HepG2 (cell line): ENCODE results near the gene HTR3C. TPM values are rescaled to one million over a fixed set of nuclear protein-coding genes. Genes with fewer than 3 reads are reported as not detected.

Experiments
- ARNTL ChIP-seq: sonication (generic); formaldehyde crosslinking; IDR thresholded peaks from 2 replicates; pipeline ENCODE4 v1.4.0; 2020; ENCODE audit warnings: mild to moderate bottlenecking, missing genetic modification reagents
- CBFB ChIP-seq: sonication (generic); formaldehyde crosslinking; IDR thresholded peaks from 2 replicates; pipeline ENCODE4 v1.4.0; 2020; ENCODE audit warnings: missing genetic modification reagents
- CHD4 ChIP-seq: fragments of 200-600 bp; sonication (generic); IDR thresholded peaks from 2 replicates; pipeline ENCODE4 v1.7.0; 2017; ENCODE audit warnings: mild to moderate bottlenecking, low read length, borderline replicate concordance
- GABPA ChIP-seq, 2 experiments: IDR thresholded peaks; 2 replicates each; pipeline ENCODE4 v1.6.1; 2011 to 2016; ENCODE audit warnings: low read depth in 2 of 2, low read length in 1 of 2, missing biosample characterization in 1 of 2, missing genetic modification characterization in 1 of 2
- GTF3A ChIP-seq: sonication (generic); formaldehyde crosslinking; conservative IDR thresholded peaks from 2 replicates; pipeline ENCODE4 v1.4.0; 2020; ENCODE audit warnings: mild to moderate bottlenecking, missing genetic modification reagents
- HINFP ChIP-seq: sonication (generic); formaldehyde crosslinking; IDR thresholded peaks from 2 replicates; pipeline ENCODE4 v1.4.0; 2020; ENCODE audit warnings: low read depth, mild to moderate bottlenecking, missing genetic modification reagents
- HNF1A ChIP-seq, 2 experiments: sonication (generic) in 1 of 2; formaldehyde crosslinking in 1 of 2; IDR thresholded peaks; 2 replicates each; pipeline versions ENCODE4 v1.4.0 to v1.6.1; 2016 to 2020; ENCODE audit warnings: borderline replicate concordance in 1 of 2, low read depth in 1 of 2, mild to moderate bottlenecking in 1 of 2, missing genetic modification reagents in 1 of 2
- KLF6 ChIP-seq: IDR thresholded peaks from 2 replicates; pipeline ENCODE4 v1.8.0; 2016; ENCODE audit warnings: missing biosample characterization, missing genetic modification reagents
- LCORL ChIP-seq, 2 experiments: fragments of 450-650 bp in 1 of 2; sonication (generic) in 1 of 2; formaldehyde crosslinking in 1 of 2; IDR thresholded peaks; 2 replicates each; pipeline versions ENCODE4 v1.5.0 to v1.6.1; 2017 to 2020; ENCODE audit warnings: antibody characterized with exemption in 1 of 2, missing genetic modification reagents in 1 of 2
- NFYC ChIP-seq: IDR thresholded peaks from 2 replicates; pipeline ENCODE4 v1.6.1; 2016; ENCODE audit warnings: missing genetic modification reagents, missing compliant biosample characterization
- REXO4 ChIP-seq: sonication (generic); formaldehyde crosslinking; IDR thresholded peaks from 2 replicates; pipeline ENCODE4 v1.8.0; 2022; ENCODE audit warnings: missing genetic modification reagents, mild to moderate bottlenecking, borderline replicate concordance
- ZBTB21 ChIP-seq: sonication (generic); formaldehyde crosslinking; IDR thresholded peaks from 2 replicates; pipeline ENCODE4 v1.4.0; 2020; ENCODE audit warnings: missing genetic modification reagents
- ZNF143 ChIP-seq: sonication (generic); formaldehyde crosslinking; IDR thresholded peaks from 2 replicates; pipeline ENCODE4 v1.4.0; 2020; ENCODE audit warnings: missing genetic modification reagents
- ZNF430 ChIP-seq: sonication (generic); formaldehyde crosslinking; IDR thresholded peaks from 2 replicates; pipeline ENCODE4 v1.9.0; 2021; ENCODE audit warnings: mild to moderate bottlenecking, missing genetic modification reagents
- ZNF710 ChIP-seq: sonication (generic); formaldehyde crosslinking; IDR thresholded peaks from 2 replicates; pipeline ENCODE4 v1.5.0; 2020; ENCODE audit warnings: mild to moderate bottlenecking, missing genetic modification reagents, borderline replicate concordance
- ZNF740 ChIP-seq: sonication (generic); formaldehyde crosslinking; IDR thresholded peaks from 2 replicates; pipeline ENCODE4 v1.4.0; 2020; ENCODE audit warnings: missing genetic modification reagents
- ZSCAN20 ChIP-seq: sonication (generic); formaldehyde crosslinking; IDR thresholded peaks from 2 replicates; pipeline ENCODE4 v1.4.0; 2020; ENCODE audit warnings: missing genetic modification reagents, mild to moderate bottlenecking, borderline replicate concordance
- polyA plus RNA-seq, 8 experiments: library from polyadenylated mRNA; depleted of rRNA in 3 of 8; stranded (reverse) in 7 of 8; unstranded in 1 of 8; fragments of >200 nt; fragmentation: Illumina TruSeq in 4 of 8; extraction: Trizol in 4 of 8; gene quantifications; 2 replicates each; pipeline versions ENCODE4 v1.2.1 to v1.2.3, GENCODE V29; 2011 to 2016; ENCODE audit warnings: low read depth in 4 of 8, missing spikeins in 1 of 8, mixed read lengths in 1 of 8; ENCODE audit not compliant: insufficient read depth in 1 of 8
- total RNA-seq, 5 experiments: library from RNA; depleted of rRNA; stranded (reverse); fragments of >200 nt; fragmentation: Illumina TruSeq; extraction: Trizol; gene quantifications; 2 replicates each; pipeline ENCODE4 v1.2.3, GENCODE V29; 2016; ENCODE audit warnings: low read depth in 1 of 5

HTR3C gene
- total and polyA plus RNA-seq, 2 of the 13 experiments (the other 11 are each of a cell fraction or from before 2014, with no cell fraction given): not detected

GRCh38 chr3:184017672-184018423, 35.0 kb upstream of the HTR3C start, which contains the start of gene ABCC5 (continued):
- TF ChIP-seq HINFP (CRISPR knock-in tag): 0 out of 2 replicates have a peak, but pooled peaks have one; percentile 60
- TF ChIP-seq LCORL (IDR thresholded peaks at IDR 0.05): no peak
- no peak for TF ChIP-seq LCORL (CRISPR knock-in tag; IDR thresholded peaks at IDR 0.05)
- TF ChIP-seq ZSCAN20 (CRISPR knock-in tag): peak; percentile 65; the same call in 1 of the 2 replicates
- TF ChIP-seq ARNTL (CRISPR knock-in tag): 0 out of 2 replicates have a peak, but pooled peaks have one; percentile 48
- no peak for TF ChIP-seq GABPA (IDR thresholded peaks at IDR 0.05; ENCODE audit: low read depth, low read length)
- peak; percentile 74 for TF ChIP-seq GABPA (CRISPR knock-in tag; IDR thresholded peaks at IDR 0.05; ENCODE audit: low read depth)
- TF ChIP-seq HNF1A (IDR thresholded peaks at IDR 0.05; ENCODE audit: low read depth): no peak
- peak; percentile 24; the same call in 1 of the 2 replicates for TF ChIP-seq HNF1A (CRISPR knock-in tag; IDR thresholded peaks at IDR 0.05; ENCODE audit: borderline replicate concordance)
- TF ChIP-seq NFYC (CRISPR knock-in tag): 0 out of 2 replicates have a peak, but pooled peaks have one; percentile 9
- TF ChIP-seq ZNF740 (CRISPR knock-in tag): 0 out of 2 replicates have a peak, but pooled peaks have one; percentile 5
- TF ChIP-seq GTF3A (CRISPR knock-in tag): peak; percentile 39; the same call in 1 of the 2 replicates
- no peak for TF ChIP-seq KLF6 (CRISPR knock-in tag)
- no peak for TF ChIP-seq CHD4
- TF ChIP-seq ZBTB21: no peak
- TF ChIP-seq ZNF143 (CRISPR knock-in tag): peak; percentile 96
- TF ChIP-seq ZNF710 (CRISPR knock-in tag): 0 out of 2 replicates have a peak, but pooled peaks have one; percentile 32
- TF ChIP-seq ZNF430: peak; percentile 59; the same call in 1 of the 2 replicates
- peak; percentile 33; the same call in 1 of the 2 replicates for TF ChIP-seq CBFB (CRISPR knock-in tag)
- TF ChIP-seq REXO4 (CRISPR knock-in tag): no peak
